AG04449 (cell line): ENCODE results near the gene PTTG2.

Experiments
- CTCF ChIA-PET: fragments of 350-600 bp; formaldehyde crosslinking; extraction: SDS; loops from one replicate; lab custom pipeline; 2021; ENCODE audit warnings: antibody characterized with exemption; lab: Yijun Ruan, JAX
- POLR2A ChIA-PET: fragments of 400-600, 350-600 bp; formaldehyde crosslinking; extraction: SDS; loops from one replicate; lab custom pipeline; 2020; ENCODE audit warnings: antibody characterized with exemption, inconsistent platforms; lab: Yijun Ruan, JAX
- DNase-seq: peaks from one replicate; pipeline ENCODE4 v3.0.0-alpha.2; 2010; ENCODE audit warnings: low read depth, low spot score
- H3K4me3 ChIP-seq: 2 replicates; pipeline ENCODE4 v1.5.1; 2011; ENCODE audit warnings: low read depth, mild to moderate bottlenecking, control low read depth, low read length
- TF ChIP-seq, protein P1 (sequence below): IDR thresholded peaks from one replicate; pipeline ENCODE4 v1.5.1; 2011; ENCODE audit warnings: mild to moderate bottlenecking, moderate library complexity, low read length, control low read depth, inconsistent platforms; ENCODE audit not compliant: insufficient read depth; ENCODE audit errors: missing control alignments

PTTG2 gene

DNA sequence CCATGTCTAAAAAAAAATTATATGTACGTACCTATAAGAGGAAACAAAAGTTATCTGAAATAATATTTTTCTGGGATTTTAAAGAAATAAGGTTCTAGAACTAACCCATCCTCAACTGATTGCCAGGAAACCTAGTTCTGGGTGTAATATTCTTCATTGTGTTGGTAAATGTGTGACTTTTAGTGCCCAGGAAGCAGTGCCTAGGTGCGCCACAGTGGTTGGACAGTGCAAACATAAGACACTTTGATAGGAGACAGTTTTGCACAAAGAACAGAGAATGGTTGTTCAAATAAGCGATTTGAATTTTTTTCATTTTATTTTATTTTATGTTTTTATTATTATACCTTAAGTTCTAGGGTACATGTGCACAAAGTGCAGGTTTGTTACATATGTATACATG lies 22.0 kb upstream of the PTTG2 start:
- no peak for DNase-seq
- TF ChIP-seq, protein P1, sequence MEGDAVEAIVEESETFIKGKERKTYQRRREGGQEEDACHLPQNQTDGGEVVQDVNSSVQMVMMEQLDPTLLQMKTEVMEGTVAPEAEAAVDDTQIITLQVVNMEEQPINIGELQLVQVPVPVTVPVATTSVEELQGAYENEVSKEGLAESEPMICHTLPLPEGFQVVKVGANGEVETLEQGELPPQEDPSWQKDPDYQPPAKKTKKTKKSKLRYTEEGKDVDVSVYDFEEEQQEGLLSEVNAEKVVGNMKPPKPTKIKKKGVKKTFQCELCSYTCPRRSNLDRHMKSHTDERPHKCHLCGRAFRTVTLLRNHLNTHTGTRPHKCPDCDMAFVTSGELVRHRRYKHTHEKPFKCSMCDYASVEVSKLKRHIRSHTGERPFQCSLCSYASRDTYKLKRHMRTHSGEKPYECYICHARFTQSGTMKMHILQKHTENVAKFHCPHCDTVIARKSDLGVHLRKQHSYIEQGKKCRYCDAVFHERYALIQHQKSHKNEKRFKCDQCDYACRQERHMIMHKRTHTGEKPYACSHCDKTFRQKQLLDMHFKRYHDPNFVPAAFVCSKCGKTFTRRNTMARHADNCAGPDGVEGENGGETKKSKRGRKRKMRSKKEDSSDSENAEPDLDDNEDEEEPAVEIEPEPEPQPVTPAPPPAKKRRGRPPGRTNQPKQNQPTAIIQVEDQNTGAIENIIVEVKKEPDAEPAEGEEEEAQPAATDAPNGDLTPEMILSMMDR: no peak
- CTCF ChIA-PET: no interaction called here
- POLR2A ChIA-PET: no interaction called here
- H3K4me3 ChIP-seq: no peak overlapping the region

DNA sequence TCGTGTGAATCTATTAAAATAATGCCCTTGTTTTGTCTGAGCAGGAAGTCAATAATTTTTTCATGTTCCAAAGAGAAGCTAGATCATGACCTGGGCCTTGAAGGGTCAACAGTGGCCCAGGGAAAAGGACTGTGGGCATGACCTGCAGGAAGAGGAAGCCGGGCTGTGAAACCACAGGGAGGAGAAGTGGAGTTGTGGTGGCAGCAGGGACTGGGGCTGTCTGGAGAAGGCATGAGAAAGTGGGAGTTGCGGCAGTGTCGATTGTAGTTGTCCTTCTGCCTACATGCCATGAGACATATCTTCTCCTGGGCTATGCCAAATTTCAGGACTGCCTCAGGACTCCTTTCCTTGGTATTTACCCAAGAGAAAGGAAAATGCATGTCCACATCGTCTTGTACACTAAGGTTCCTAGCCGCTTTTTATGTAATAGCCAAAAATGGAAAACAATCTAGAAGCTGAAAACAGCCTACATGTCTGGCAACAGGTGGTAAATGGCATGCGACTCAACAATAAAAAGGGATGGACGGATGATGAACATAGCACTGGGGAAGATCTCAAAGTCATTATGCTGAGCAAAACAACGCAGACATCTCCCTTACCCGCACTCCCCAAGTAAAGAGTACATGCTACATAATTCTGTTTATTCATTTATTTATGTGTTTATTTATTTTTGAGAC lies 13.6 kb upstream of the PTTG2 start:
- CTCF ChIA-PET: no interaction called here
- TF ChIP-seq, protein P1: no peak
- H3K4me3 ChIP-seq: no peak overlapping the region
- no peak for DNase-seq
- POLR2A ChIA-PET: no interaction called here

DNA sequence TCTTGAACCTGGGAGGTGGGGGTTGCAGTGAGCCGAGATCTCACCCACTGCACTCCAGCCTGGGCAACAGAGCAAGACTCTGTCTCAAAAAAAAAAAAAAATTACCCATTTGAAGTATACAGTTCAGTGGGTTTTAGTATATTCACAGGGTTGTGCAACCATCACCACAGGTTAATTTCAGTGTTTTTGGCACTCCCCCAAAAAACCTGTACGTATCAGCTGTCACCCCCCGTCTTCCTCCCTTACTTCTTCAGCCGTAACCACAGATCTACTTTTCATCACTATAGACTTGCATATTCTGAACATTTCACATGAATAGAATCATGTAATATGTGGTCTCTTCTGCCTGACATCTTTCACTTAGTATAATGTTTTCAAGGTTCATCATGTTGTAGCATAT lies 11.7 kb upstream of the PTTG2 start:
- TF ChIP-seq, protein P1: no peak
- DNase-seq: no peak
- H3K4me3 ChIP-seq: no peak overlapping the region
- ChIA-PET POLR2A (no interaction called here), CTCF (no interaction called here)

DNA sequence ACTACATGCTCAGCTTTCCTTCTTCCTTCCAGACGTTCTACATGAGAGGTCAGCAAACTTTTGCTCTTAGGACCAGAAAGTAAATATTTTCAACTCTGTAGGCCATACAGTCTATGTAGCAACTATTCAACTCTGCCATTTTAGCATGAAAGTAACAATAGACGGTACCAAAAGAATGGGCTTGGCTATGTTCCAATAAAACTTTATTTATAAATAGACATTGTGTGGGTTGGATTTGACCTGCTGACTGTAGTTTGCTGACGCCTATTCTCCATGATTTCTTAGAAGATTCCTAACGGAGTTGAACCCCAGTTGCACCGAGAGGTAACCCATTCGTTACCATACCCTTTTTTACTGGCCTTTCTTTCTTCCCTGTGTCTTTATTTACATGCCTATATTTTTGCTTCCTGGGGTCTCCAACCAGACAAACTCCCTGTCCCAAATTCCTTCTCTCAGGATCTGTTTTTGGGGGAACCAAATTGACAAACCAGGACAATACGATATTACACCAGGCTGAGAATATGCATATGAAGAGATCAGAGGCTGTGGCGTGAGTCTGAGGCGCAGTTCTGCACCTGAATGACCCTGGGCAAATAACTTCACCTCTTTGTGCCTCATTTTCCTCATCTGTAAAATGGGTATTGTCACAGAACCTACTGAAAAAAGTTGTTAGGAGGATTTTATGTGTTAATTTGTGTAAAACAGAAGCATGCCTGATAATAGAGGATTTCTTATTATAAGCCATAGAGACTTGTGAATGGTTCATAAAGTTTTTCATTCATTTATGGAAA lies 10.4 kb upstream of the PTTG2 start:
- no peak for DNase-seq
- H3K4me3 ChIP-seq: no peak overlapping the region
- ChIA-PET CTCF (no interaction called here), POLR2A (no interaction called here)
- TF ChIP-seq, protein P1: no peak

DNA sequence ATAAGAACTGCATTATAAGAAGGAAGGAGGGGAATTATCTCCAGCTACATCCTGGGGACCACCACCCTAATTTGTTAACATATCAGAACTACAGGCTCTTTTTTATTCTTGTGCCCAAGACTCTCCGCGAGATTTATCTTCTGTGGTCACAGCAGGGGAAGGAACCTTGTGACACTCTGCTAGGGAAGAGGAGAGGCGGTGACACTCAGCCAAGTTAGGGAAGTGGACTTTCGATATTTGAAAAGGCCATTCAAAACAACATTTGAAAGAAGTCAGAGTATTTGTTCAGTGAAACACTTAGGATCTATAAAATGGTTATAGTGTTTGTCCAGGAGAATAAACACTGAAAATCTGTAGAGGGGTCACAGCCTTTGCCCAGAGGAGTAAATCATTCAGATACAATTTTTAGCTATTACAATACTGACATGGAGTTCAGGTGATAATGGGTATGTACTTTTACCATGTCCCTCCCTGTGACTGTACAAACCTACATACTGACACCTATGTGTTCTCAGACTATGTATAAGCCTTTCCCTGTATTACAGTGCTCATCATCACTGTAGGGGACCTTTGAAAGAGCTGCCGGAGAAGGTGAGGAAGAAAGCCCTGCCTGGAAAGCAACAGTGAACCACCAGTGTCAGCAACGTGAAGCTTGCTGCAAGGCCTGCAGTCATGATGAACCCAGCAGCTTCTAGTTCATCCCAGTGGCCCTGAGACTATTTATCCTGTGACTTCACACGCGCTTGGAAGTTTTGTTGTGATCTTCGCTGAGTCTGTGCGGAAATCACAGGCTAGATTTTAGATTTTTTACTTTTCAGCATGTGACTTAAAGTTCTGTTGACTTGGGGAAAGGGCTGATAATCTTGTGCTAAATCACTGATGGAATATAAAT lies 8.5 kb upstream of the PTTG2 start:
- TF ChIP-seq, protein P1: no peak
- ChIA-PET POLR2A (no interaction called here), CTCF (no interaction called here)
- no peak overlapping the region for H3K4me3 ChIP-seq
- DNase-seq: no peak
